ENCODE results near the gene CBX1. TPM values are rescaled to one million over a fixed set of nuclear protein-coding genes. Genes with fewer than 3 reads are reported as not detected.

The CBX1 gene
- total and polyA plus RNA-seq, 2 experiments from 2014 or later, result 38.3 to 102 TPM

GRCh38 chr17:48100591-48101011 lies 677 bp downstream of the CBX1 start:
- Histone ChIP-seq H3K4me1 (ENCODE audit: low read depth) (peaks cover 5% of the 10 kb centered on the region), H3K9me3 (ENCODE audit: low read depth) (no peaks in the 10 kb centered on the region), H3K27me3 (no peaks in the 10 kb centered on the region), H3K4me3 (peak overlapping the region; percentile 64), H3K36me3 (no peaks in the 10 kb centered on the region), H3K27ac (peak overlapping the region; percentile 87)
- TF ChIP-seq, protein P1, sequence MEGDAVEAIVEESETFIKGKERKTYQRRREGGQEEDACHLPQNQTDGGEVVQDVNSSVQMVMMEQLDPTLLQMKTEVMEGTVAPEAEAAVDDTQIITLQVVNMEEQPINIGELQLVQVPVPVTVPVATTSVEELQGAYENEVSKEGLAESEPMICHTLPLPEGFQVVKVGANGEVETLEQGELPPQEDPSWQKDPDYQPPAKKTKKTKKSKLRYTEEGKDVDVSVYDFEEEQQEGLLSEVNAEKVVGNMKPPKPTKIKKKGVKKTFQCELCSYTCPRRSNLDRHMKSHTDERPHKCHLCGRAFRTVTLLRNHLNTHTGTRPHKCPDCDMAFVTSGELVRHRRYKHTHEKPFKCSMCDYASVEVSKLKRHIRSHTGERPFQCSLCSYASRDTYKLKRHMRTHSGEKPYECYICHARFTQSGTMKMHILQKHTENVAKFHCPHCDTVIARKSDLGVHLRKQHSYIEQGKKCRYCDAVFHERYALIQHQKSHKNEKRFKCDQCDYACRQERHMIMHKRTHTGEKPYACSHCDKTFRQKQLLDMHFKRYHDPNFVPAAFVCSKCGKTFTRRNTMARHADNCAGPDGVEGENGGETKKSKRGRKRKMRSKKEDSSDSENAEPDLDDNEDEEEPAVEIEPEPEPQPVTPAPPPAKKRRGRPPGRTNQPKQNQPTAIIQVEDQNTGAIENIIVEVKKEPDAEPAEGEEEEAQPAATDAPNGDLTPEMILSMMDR (IDR thresholded peaks at IDR 0.05; ENCODE audit: low read depth, low read length), result no peak
- DNase-seq (ENCODE audit: low read depth in 1 of 2, low spot score in 1 of 2), result peak; percentile 67 to 83

DNA sequence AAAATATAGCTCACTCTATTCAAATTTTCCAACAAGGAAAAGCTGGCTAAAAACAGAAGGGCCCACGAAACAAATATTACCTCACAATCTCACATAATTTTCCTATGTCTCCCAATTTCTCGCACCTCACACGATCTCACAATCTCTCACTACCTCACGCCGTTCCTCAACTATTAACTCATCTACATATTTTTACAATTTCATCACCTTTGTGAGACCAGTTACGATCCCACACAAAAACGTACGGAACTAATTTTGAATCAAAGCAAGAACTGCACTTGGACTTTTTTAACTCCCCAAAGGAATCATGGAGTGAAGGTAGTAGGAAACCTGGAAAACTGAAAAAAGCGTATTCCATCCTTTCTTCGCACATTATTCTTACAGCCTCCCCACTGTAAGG lies 1.1 kb downstream of the CBX1 start:
- H3K36me3 ChIP-seq, result no peaks in the 10 kb centered on the region
- TF ChIP-seq, protein P1 (IDR thresholded peaks at IDR 0.05; ENCODE audit: low read depth, low read length), result no peak
- H3K4me3 ChIP-seq, result peak overlapping the region; percentile 64
- peaks cover 5% of the 10 kb centered on the region for H3K4me1 ChIP-seq (ENCODE audit: low read depth)
- no peaks in the 10 kb centered on the region for H3K27me3 ChIP-seq
- peak overlapping the region; percentile 87 for H3K27ac ChIP-seq
- DNase-seq (ENCODE audit: low read depth in 1 of 2, low spot score in 1 of 2), result peak in 1 of 2 donors; percentile 39
- no peaks in the 10 kb centered on the region for H3K9me3 ChIP-seq (ENCODE audit: low read depth)

- H3K4me1 ChIP-seq (ENCODE audit: low read depth), result peaks cover 5% of the 10 kb centered on the region
- DNase-seq (ENCODE audit: low read depth in 1 of 2, low spot score in 1 of 2), result no peak
- H3K4me3 ChIP-seq, result no peak overlapping the region
- H3K27ac ChIP-seq, result no peak overlapping the region
- TF ChIP-seq, protein P1 (IDR thresholded peaks at IDR 0.05; ENCODE audit: low read depth, low read length), result no peak
- H3K36me3 ChIP-seq, result no peaks in the 10 kb centered on the region
- no peaks in the 10 kb centered on the region for H3K9me3 ChIP-seq (ENCODE audit: low read depth)
- H3K27me3 ChIP-seq, result no peaks in the 10 kb centered on the region
These were observed 5.7 kb downstream of the CBX1 start for GRCh38 chr17:48095611-48096010.

DNA sequence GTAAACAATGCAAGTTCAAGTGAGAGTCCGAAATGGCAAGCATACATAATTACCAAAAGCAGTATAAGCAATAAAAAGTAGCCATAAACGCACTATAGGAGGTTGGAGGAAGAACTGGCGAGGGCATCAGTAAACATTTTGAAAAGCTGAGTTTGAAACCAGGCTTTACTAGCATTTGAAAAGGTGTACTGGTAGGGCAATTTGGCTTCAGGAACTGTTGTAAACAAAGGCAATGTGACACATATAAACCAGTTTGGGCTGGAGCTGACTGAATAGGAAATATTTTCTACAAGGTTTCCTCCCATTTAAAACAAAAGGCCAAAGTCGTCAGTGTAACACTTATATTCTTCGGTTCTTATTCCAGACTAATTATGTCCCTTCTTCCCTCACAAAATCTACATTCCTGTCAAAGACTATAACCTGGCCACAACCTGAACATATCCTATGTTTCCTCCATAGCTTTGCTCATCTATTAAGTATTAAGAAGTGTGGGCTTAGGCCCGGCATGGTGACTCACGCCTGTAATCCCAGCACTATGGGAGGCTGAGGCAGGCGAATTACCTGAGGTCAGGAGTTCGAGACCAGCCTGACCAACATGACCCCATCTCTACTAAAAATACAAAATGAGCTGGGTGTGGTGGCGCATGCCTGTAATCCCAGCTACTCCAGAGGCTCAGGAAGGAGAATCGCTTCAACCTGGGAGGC lies 7.8 kb downstream of the CBX1 start:
- no peaks in the 10 kb centered on the region for H3K36me3 ChIP-seq
- no peaks in the 10 kb centered on the region for H3K9me3 ChIP-seq (ENCODE audit: low read depth)
- H3K4me1 ChIP-seq (ENCODE audit: low read depth), result peaks cover 5% of the 10 kb centered on the region
- DNase-seq (ENCODE audit: low read depth in 1 of 2, low spot score in 1 of 2), result no peak
- no peak overlapping the region for H3K4me3 ChIP-seq
- H3K27me3 ChIP-seq, result no peaks in the 10 kb centered on the region
- TF ChIP-seq, protein P1 (IDR thresholded peaks at IDR 0.05; ENCODE audit: low read depth, low read length), result no peak
- H3K27ac ChIP-seq, result no peak overlapping the region

DNA sequence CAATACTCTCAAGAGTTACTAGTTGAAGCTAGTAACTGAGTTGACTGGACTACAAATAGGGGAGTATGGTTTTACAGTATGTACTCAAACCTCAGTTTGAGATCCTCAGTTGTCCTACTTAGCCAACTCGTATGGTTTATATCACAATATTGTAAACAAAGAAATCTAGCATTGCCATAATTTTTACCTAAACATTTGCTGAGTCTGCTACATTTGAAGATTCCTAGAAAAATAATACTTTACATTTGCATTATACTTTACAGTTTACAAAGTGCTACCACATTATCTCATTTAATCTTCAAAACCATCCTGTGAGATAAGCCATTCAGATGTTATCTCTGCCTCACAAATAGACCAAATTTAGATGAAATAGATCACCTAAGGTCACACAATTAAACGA lies 16.3 kb downstream of the CBX1 start:
- no peak overlapping the region for H3K27ac ChIP-seq
- H3K27me3 ChIP-seq, result no peaks in the 10 kb centered on the region
- no peak overlapping the region for H3K4me3 ChIP-seq
- no peaks in the 10 kb centered on the region for H3K36me3 ChIP-seq
- H3K4me1 ChIP-seq (ENCODE audit: low read depth), result peaks cover 9% of the 10 kb centered on the region
- no peaks in the 10 kb centered on the region for H3K9me3 ChIP-seq (ENCODE audit: low read depth)
- DNase-seq (ENCODE audit: low read depth in 1 of 2, low spot score in 1 of 2), result no peak
- TF ChIP-seq, protein P1 (IDR thresholded peaks at IDR 0.05; ENCODE audit: low read depth, low read length), result no peak

Measured in cardiac muscle cell (in vitro differentiated cells and primary cell).